ENCODE measurements around the gene PTPN3. TPM values are rescaled to one million over a fixed set of nuclear protein-coding genes. Genes with fewer than 3 reads are reported as not detected.

Gene PTPN3
- total RNA-seq, 3 donors from 2014 or later, result 13.2 to 30.3 (median 25.8) TPM

DNA sequence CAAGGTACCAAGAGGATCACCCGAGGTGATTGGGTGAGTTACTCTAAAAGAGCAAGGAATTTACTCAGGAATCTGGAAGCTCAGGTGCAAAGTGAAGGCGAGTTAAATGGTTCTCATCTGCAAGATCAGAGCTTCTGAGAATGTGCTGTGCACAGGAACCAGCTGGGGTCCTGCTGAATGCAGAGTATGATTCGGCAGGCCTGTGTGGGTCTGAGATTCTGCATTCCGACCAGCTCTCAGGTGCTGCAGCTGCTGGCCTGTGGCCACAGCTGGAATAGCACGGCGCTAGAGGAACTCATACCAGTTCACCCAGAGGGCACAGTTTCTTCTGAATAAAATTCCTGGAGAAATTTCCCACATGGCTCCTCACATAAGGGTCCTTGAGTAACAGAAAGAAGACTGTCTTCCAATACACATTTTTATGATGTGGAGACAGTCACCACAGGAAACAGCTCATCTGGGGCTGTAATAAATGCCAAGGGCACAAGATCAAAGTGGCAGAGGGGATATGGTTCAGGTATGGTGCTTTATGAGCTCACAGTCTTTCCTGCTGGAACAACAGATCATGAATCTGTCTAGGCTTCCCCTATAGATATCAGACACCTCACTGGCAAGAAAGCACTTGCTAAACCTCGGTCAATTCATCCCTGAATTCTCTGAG is 83.9 kb downstream of the PTPN3 start:
- Histone ChIP-seq H3K36me3 (ENCODE audit: low read depth) (no peaks in the 10 kb centered on the region), H3K4me1 (ENCODE audit: low read depth) (no peaks in the 10 kb centered on the region), H3K9me3 (no peaks in the 10 kb centered on the region), H3K4me3 (no peak overlapping the region)
- ATAC-seq, result no peak
- intact Hi-C loops (cut with DNase I, micrococcal nuclease), result no loop called here
- TF ChIP-seq, protein P1, sequence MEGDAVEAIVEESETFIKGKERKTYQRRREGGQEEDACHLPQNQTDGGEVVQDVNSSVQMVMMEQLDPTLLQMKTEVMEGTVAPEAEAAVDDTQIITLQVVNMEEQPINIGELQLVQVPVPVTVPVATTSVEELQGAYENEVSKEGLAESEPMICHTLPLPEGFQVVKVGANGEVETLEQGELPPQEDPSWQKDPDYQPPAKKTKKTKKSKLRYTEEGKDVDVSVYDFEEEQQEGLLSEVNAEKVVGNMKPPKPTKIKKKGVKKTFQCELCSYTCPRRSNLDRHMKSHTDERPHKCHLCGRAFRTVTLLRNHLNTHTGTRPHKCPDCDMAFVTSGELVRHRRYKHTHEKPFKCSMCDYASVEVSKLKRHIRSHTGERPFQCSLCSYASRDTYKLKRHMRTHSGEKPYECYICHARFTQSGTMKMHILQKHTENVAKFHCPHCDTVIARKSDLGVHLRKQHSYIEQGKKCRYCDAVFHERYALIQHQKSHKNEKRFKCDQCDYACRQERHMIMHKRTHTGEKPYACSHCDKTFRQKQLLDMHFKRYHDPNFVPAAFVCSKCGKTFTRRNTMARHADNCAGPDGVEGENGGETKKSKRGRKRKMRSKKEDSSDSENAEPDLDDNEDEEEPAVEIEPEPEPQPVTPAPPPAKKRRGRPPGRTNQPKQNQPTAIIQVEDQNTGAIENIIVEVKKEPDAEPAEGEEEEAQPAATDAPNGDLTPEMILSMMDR (IDR thresholded peaks at IDR 0.05), result no peak
- DNase-seq, result no peak

DNA sequence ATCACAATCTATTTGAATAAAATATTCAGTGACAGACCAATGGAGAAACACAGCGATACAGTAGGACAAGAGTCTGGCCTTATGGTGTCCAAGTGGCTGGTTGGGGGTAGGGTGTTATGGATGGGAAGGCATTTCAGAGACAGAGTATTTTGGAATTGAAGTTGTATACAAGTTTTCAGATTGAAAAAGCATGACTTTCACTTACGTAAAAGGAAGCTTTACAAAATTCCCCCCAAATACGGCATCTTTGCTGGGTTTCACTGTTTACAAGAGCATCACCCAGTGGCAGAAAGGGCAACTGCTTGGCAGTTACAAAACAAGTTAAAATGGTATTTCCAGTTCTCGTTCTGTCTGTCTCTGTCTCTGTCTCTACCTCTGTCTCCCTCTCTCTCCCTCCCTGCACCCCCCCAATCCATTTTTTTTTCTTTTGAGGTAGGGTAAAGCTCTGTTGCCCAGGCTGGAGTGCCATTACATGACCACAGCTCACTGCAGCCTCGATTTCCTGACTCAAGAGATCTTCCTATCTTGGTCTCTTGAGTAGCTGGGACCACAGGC is 86.2 kb downstream of the PTPN3 start:
- Histone ChIP-seq H3K4me3 (no peak overlapping the region), H3K9me3 (no peaks in the 10 kb centered on the region), H3K4me1 (ENCODE audit: low read depth) (no peaks in the 10 kb centered on the region), H3K36me3 (ENCODE audit: low read depth) (no peaks in the 10 kb centered on the region)
- no peak for ATAC-seq
- TF ChIP-seq, protein P1 (IDR thresholded peaks at IDR 0.05), result no peak
- DNase-seq, result no peak
- intact Hi-C loops (cut with DNase I, micrococcal nuclease), result no loop called here

DNA sequence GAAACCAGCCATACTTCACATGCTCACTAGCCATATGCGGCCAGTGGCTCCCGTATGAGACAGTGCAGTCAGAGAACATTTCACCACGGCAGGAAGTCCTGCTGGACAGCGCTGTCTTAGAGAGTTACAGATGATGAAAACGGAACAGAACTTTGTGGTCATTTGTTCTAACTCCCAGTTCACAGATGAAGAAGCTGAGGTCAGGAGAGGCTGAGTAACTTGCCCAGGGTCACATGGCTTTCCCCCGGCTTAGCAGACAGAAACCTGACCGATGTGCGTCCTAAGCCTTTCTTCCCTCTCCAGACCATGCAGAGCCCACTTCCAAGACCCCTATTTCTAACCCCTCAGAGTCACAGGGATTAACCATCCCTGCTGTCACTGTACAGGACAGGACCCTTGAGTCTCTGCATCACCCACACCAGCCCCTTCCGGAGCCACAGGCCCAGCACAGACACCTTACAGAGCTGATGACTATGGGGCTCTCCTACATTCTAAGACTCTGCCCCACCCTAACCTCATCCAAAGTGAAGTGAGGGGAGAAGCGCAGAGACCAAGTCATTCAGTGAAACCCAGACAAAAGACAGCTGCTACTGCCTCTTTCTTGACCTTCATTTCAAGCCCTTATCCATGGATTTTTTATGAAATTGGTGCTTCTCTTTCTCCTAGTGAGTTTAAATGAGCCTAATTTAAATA is 86.9 kb downstream of the PTPN3 start:
- Histone ChIP-seq H3K4me3 (no peak overlapping the region), H3K36me3 (ENCODE audit: low read depth) (no peaks in the 10 kb centered on the region), H3K4me1 (ENCODE audit: low read depth) (no peaks in the 10 kb centered on the region), H3K9me3 (no peaks in the 10 kb centered on the region)
- TF ChIP-seq, protein P1 (IDR thresholded peaks at IDR 0.05), result no peak
- intact Hi-C loops (cut with DNase I, micrococcal nuclease), result no loop called here
- DNase-seq, result no peak
- peak; percentile 31 for ATAC-seq

DNA sequence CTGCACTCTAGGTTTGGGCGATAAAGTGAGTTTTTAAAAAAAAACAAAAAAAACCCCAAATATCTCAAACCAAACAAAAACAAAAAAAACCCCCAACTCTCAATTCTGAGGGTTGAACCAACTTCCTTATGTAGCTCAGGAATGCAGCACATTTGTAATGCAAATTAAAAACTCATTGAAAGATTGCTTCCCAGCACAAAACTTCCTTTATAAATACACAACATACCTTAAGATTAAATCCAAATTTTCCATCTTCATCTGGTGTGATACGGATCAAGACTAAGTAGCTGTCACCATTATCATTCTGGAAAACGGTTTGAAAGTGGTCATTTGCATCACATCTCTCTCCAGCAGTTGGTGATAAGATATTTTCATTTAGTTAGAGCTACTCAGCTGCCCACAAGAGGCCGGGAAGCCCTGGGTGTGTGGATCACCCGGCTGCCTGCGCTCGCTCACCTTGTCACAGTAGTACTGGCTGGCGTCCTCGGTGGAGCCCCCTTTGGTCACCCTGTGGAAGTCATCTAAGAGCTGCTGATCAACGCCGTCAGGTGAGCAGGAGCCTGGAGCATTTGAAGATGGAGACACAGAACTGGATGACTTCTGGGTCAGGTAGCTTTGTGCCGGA is 88.2 kb downstream of the PTPN3 start:
- ATAC-seq, result no peak
- no peaks in the 10 kb centered on the region for H3K36me3 ChIP-seq (ENCODE audit: low read depth)
- no peak overlapping the region for H3K4me3 ChIP-seq
- no peaks in the 10 kb centered on the region for H3K4me1 ChIP-seq (ENCODE audit: low read depth)
- no peaks in the 10 kb centered on the region for H3K9me3 ChIP-seq
- TF ChIP-seq, protein P1 (IDR thresholded peaks at IDR 0.05), result no peak
- DNase-seq, result no peak
- intact Hi-C loops (cut with DNase I, micrococcal nuclease), result no loop called here

DNA sequence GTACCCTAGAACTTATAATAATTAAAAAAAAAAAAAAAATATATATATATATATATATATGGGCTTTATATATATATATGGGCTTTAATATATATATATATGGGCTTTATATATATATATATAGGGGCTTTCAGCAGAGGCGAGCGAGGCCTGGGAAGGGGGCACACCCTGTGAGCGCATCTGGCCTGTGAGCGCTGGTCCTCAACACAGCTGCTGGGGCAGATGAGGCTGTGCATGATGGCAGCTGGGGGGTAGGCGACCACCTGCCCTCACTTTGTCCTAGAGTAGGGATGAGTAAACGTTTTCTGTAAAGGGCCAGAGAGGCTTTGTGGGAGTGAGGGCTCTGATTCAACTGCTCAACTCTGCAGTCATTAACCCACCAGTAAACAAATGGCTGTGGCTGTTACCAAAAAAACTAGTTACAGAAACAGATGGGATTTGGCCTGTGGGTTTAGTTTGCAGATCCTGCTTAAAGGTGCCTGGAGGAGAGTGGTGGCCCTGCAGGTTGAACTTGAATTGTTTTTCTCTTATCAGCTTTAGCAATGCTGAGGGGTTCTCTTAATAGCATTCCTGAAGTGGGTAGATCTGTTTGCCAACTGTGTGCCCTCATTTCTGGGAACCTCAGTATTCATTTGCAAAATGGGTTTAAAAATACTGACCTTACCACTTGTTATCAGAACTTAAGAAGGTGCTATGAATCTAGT is 89.2 kb downstream of the PTPN3 start:
- no peak for DNase-seq
- Histone ChIP-seq H3K4me1 (ENCODE audit: low read depth) (no peaks in the 10 kb centered on the region), H3K36me3 (ENCODE audit: low read depth) (no peaks in the 10 kb centered on the region), H3K9me3 (no peaks in the 10 kb centered on the region), H3K4me3 (no peak overlapping the region)
- TF ChIP-seq, protein P1 (IDR thresholded peaks at IDR 0.05), result no peak
- no peak for ATAC-seq
- intact Hi-C loops (cut with DNase I, micrococcal nuclease), result no loop called here
